ENCODE measurements around the gene CDH26. TPM values are rescaled to one million over a fixed set of nuclear protein-coding genes. Genes with fewer than 3 reads are reported as not detected.

CDH26 gene
- total and polyA plus RNA-seq, 2 donors (not counting 1 experiment from before 2014, with no cell fraction given) = 1.8 to 2.3 TPM

GRCh38 chr20:60010689-60011458 lies 52.7 kb downstream of the CDH26 start:
- H3K27me3 ChIP-seq (replicated peaks in 1 of 4; ENCODE audit: control extremely low read depth in 1 of 4, control insufficient read depth in 3 of 4, insufficient read depth in 4 of 4, low read length in 3 of 4) = no peaks in the 10 kb centered on the region
- Mint-ChIP-seq H3K4me1 (no peaks in the 10 kb centered on the region), H3K4me3 (no peak overlapping the region), H3K9me3 (ENCODE audit: insufficient read depth) (no peaks in the 10 kb centered on the region), H3K27ac (no peak overlapping the region), H3K27me3 (no peaks in the 10 kb centered on the region)
- no peak overlapping the region for H3K9ac ChIP-seq (ENCODE audit: low read length)
- 96% methylated on average over 7 of the region's 12 CpGs for WGBS (ENCODE audit: insufficient coverage)
- no peak for DNase-seq
- ATAC-seq (ENCODE audit: low read depth) = no peak
- H3K27ac ChIP-seq (ENCODE audit: low read length in 2 of 2) = no peak overlapping the region
- TF ChIP-seq EZH2 (IDR thresholded peaks at IDR 0.05; ENCODE audit: borderline replicate concordance, insufficient read depth, low read depth, low read length, poor library complexity, severe bottlenecking) (no peak), CTCF (IDR thresholded peaks at IDR 0.05) (no peak)
- H2AFZ ChIP-seq (ENCODE audit: insufficient read depth, low read depth, low read length, poor library complexity, severe bottlenecking) = no peak overlapping the region
- no peaks in the 10 kb centered on the region for H3K36me3 ChIP-seq (replicated peaks in 1 of 2; ENCODE audit: control extremely low read depth in 1 of 2, control insufficient read depth in 1 of 2, extremely low read depth in 1 of 2, insufficient read depth in 2 of 2, low read length in 1 of 2)
- ChIA-PET CTCF (no interaction called here), POLR2A (no interaction called here)
- intact Hi-C loops (cut with micrococcal nuclease) = no loop called here
- no peaks in the 10 kb centered on the region for H3K79me2 ChIP-seq (ENCODE audit: control insufficient read depth, insufficient read depth, low read length)
- H4K20me1 ChIP-seq (ENCODE audit: control insufficient read depth, insufficient read depth, low read length, poor library complexity, severe bottlenecking) = no peaks in the 10 kb centered on the region
- H3K9me3 ChIP-seq (ENCODE audit: control extremely low read depth in 1 of 3, control insufficient read depth in 2 of 3, insufficient read depth in 1 of 3, low read length in 2 of 3) = no peaks in the 10 kb centered on the region
- no peak overlapping the region for H3K4me3 ChIP-seq (ENCODE audit: control extremely low read depth in 1 of 5, extremely low read depth in 1 of 5, insufficient read depth in 1 of 5, low read depth in 2 of 5, low read length in 4 of 5)
- no peaks in the 10 kb centered on the region for H3K4me1 ChIP-seq (ENCODE audit: control insufficient read depth in 2 of 2, insufficient read depth in 2 of 2, low read length in 2 of 2)
- no peak overlapping the region for H3K4me2 ChIP-seq (replicated peaks; ENCODE audit: low read depth, low read length, poor library complexity, severe bottlenecking)

All from B cell (primary cell).